ENCODE results near the gene OAF. TPM values are rescaled to one million over a fixed set of nuclear protein-coding genes. Genes with fewer than 3 reads are reported as not detected.

OAF gene
- total and polyA plus RNA-seq, 2 donors (not counting 1 experiment from before 2014, with no cell fraction given) = 1.3 to 1.9 TPM

DNA sequence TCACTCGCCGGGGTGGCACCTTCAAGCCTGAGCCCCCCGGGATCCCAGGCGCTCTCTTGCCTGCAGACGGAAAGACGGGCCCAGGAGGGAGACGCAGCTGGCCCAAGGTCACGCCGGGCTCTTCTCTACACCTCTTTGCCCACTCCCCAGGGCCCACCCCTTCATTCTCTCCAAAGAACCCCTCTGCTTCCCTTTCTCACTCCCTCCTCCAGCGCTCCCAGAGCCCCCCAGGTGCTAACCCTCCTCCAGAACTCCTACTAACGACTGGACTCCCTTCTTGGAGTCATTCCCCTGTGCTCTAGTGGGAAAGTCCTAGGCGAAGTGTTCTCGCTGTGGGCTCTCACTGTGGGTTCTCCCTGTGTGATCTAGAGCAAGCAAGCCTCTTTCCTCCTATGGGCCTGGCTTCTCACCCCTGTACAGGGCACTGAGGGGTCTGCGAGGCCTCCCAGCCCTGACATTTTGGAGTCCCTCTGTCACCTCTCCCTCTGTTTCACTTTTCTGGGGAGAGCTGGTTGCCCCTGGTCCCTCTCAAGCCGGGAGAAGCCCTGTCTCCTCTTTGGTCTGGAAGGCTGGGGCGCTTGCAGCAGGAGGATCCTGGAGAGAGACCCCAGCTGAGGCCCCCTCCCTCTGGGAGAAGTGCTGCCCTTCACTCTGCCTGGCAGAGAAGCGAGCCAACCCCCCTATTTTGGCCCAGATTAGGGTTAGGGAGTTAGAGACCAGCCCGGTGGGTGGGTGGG, 858 bp downstream of the OAF start:
- H3K4me2 ChIP-seq (replicated peaks; ENCODE audit: low read depth, low read length, poor library complexity, severe bottlenecking) = peak overlapping the region; percentile 84
- H3K79me2 ChIP-seq (ENCODE audit: control insufficient read depth, insufficient read depth, low read length) = no peaks in the 10 kb centered on the region
- peaks cover 7 to 17% of the 10 kb centered on the region in 2 donors for H3K4me1 ChIP-seq (ENCODE audit: control insufficient read depth in 2 of 2, insufficient read depth in 2 of 2, low read length in 2 of 2)
- Mint-ChIP-seq H3K27ac (no peak overlapping the region), H3K27me3 (peaks cover 50% of the 10 kb centered on the region), H3K4me1 (peaks cover 12% of the 10 kb centered on the region), H3K4me3 (peak overlapping the region; percentile 93), H3K9me3 (ENCODE audit: insufficient read depth) (no peaks in the 10 kb centered on the region)
- H3K4me3 ChIP-seq (ENCODE audit: control extremely low read depth in 1 of 5, extremely low read depth in 1 of 5, insufficient read depth in 1 of 5, low read depth in 2 of 5, low read length in 4 of 5) = peak overlapping the region in 4 of 5 experiments; percentile 28 to 74 (median 66)
- H3K27me3 ChIP-seq (replicated peaks in 1 of 4; ENCODE audit: control extremely low read depth in 1 of 4, control insufficient read depth in 3 of 4, insufficient read depth in 4 of 4, low read length in 3 of 4) = peaks cover 0 to 9% (median 3%) of the 10 kb centered on the region in 4 experiments
- no peak for DNase-seq
- TF ChIP-seq CTCF (IDR thresholded peaks at IDR 0.05) (no peak), EZH2 (IDR thresholded peaks at IDR 0.05; ENCODE audit: borderline replicate concordance, insufficient read depth, low read depth, low read length, poor library complexity, severe bottlenecking) (no peak)
- H3K36me3 ChIP-seq (replicated peaks in 1 of 2; ENCODE audit: control extremely low read depth in 1 of 2, control insufficient read depth in 1 of 2, extremely low read depth in 1 of 2, insufficient read depth in 2 of 2, low read length in 1 of 2) = no peaks in the 10 kb centered on the region
- H3K9ac ChIP-seq (ENCODE audit: low read length) = peak overlapping the region; percentile 68
- intact Hi-C loops (cut with micrococcal nuclease) = loop anchor here (2.0 kb wide), 1 partner anchor 483 kb away; the partner anchor contains the start of gene NECTIN1
- ChIA-PET POLR2A (no interaction called here), CTCF (no interaction called here)
- WGBS (ENCODE audit: insufficient coverage) = 5% methylated on average over 15 of the region's 18 CpGs
- H3K27ac ChIP-seq (ENCODE audit: low read length in 2 of 2) = no peak overlapping the region
- H4K20me1 ChIP-seq (ENCODE audit: control insufficient read depth, insufficient read depth, low read length, poor library complexity, severe bottlenecking) = no peaks in the 10 kb centered on the region
- no peaks in the 10 kb centered on the region for H3K9me3 ChIP-seq (ENCODE audit: control extremely low read depth in 1 of 3, control insufficient read depth in 2 of 3, insufficient read depth in 1 of 3, low read length in 2 of 3)
- ATAC-seq (ENCODE audit: low read depth) = no peak
- H2AFZ ChIP-seq (ENCODE audit: insufficient read depth, low read depth, low read length, poor library complexity, severe bottlenecking) = peak overlapping the region; percentile 87

- Mint-ChIP-seq H3K4me1 (peaks cover 12% of the 10 kb centered on the region), H3K27me3 (peaks cover 48% of the 10 kb centered on the region), H3K9me3 (ENCODE audit: insufficient read depth) (no peaks in the 10 kb centered on the region), H3K4me3 (peak overlapping the region; percentile 74), H3K27ac (no peak overlapping the region)
- ChIA-PET CTCF (no interaction called here), POLR2A (no interaction called here)
- Histone ChIP-seq H3K4me3 (ENCODE audit: control extremely low read depth in 1 of 5, extremely low read depth in 1 of 5, insufficient read depth in 1 of 5, low read depth in 2 of 5, low read length in 4 of 5) (no peak overlapping the region), H3K79me2 (ENCODE audit: control insufficient read depth, insufficient read depth, low read length) (no peaks in the 10 kb centered on the region), H3K27ac (ENCODE audit: low read length in 2 of 2) (no peak overlapping the region), H4K20me1 (ENCODE audit: control insufficient read depth, insufficient read depth, low read length, poor library complexity, severe bottlenecking) (no peaks in the 10 kb centered on the region), H3K9me3 (ENCODE audit: control extremely low read depth in 1 of 3, control insufficient read depth in 2 of 3, insufficient read depth in 1 of 3, low read length in 2 of 3) (no peaks in the 10 kb centered on the region), H3K27me3 (replicated peaks in 1 of 4; ENCODE audit: control extremely low read depth in 1 of 4, control insufficient read depth in 3 of 4, insufficient read depth in 4 of 4, low read length in 3 of 4) (peaks cover 0 to 9% (median 3%) of the 10 kb centered on the region in 4 experiments), H3K4me1 (ENCODE audit: control insufficient read depth in 2 of 2, insufficient read depth in 2 of 2, low read length in 2 of 2) (peaks cover 7 to 17% of the 10 kb centered on the region in 2 donors), H3K9ac (ENCODE audit: low read length) (no peak overlapping the region), H3K36me3 (replicated peaks in 1 of 2; ENCODE audit: control extremely low read depth in 1 of 2, control insufficient read depth in 1 of 2, extremely low read depth in 1 of 2, insufficient read depth in 2 of 2, low read length in 1 of 2) (no peaks in the 10 kb centered on the region), H2AFZ (ENCODE audit: insufficient read depth, low read depth, low read length, poor library complexity, severe bottlenecking) (no peak overlapping the region), H3K4me2 (replicated peaks; ENCODE audit: low read depth, low read length, poor library complexity, severe bottlenecking) (no peak overlapping the region)
- WGBS (ENCODE audit: insufficient coverage) = 59% methylated on average over 8 of the region's 13 CpGs
- DNase-seq (no peak), ATAC-seq (ENCODE audit: low read depth) (no peak)
- no peak for TF ChIP-seq CTCF (IDR thresholded peaks at IDR 0.05)
- no peak for TF ChIP-seq EZH2 (IDR thresholded peaks at IDR 0.05; ENCODE audit: borderline replicate concordance, insufficient read depth, low read depth, low read length, poor library complexity, severe bottlenecking)
- intact Hi-C loops (cut with micrococcal nuclease) = no loop called here
Observed at GRCh38 chr11:120212259-120212878, 1.5 kb downstream of the OAF start.
